ENCODE measurements around the gene APLP1.

Gene APLP1

GRCh38 chr19:35845215-35846037, 22.9 kb upstream of the APLP1 start:
- no peak for TF ChIP-seq SPI1 (IDR thresholded peaks at IDR 0.05; ENCODE audit: borderline replicate concordance, low read depth)
- no peak for TF ChIP-seq CTCF (IDR thresholded peaks at IDR 0.05; ENCODE audit: insufficient read depth, low read length)
- TF ChIP-seq POLR2AphosphoS5 (IDR thresholded peaks at IDR 0.05; ENCODE audit: low read depth) = no peak
- no peak for TF ChIP-seq REST (IDR thresholded peaks at IDR 0.05; ENCODE audit: insufficient replicate concordance, low read depth)
- no peak for TF ChIP-seq GABPA (IDR thresholded peaks at IDR 0.05; ENCODE audit: low read depth)
- Histone ChIP-seq H3K4me3 (replicated peaks; ENCODE audit: insufficient read depth, low read length) (no peak overlapping the region), H3K27ac (replicated peaks) (no peak overlapping the region), H3K27me3 (ENCODE audit: insufficient read depth, poor library complexity, severe bottlenecking) (peaks cover 43% of the 10 kb centered on the region)
- DNase-seq (ENCODE audit: low read depth in 1 of 2, low spot score in 1 of 2) = no peak

- Histone ChIP-seq H3K27ac (replicated peaks) (no peak overlapping the region), H3K27me3 (ENCODE audit: insufficient read depth, poor library complexity, severe bottlenecking) (peaks cover 43% of the 10 kb centered on the region), H3K4me3 (replicated peaks; ENCODE audit: insufficient read depth, low read length) (no peak overlapping the region)
- no peak for DNase-seq (ENCODE audit: low read depth in 1 of 2, low spot score in 1 of 2)
- TF ChIP-seq CTCF (IDR thresholded peaks at IDR 0.05; ENCODE audit: insufficient read depth, low read length) (no peak), REST (IDR thresholded peaks at IDR 0.05; ENCODE audit: insufficient replicate concordance, low read depth) (no peak), SPI1 (IDR thresholded peaks at IDR 0.05; ENCODE audit: borderline replicate concordance, low read depth) (no peak), POLR2AphosphoS5 (IDR thresholded peaks at IDR 0.05; ENCODE audit: low read depth) (no peak), GABPA (IDR thresholded peaks at IDR 0.05; ENCODE audit: low read depth) (no peak)
These were observed 22.2 kb upstream of the APLP1 start for GRCh38 chr19:35846038-35846668.

GRCh38 chr19:35847911-35848310, 20.5 kb upstream of the APLP1 start:
- H3K27ac ChIP-seq (replicated peaks) = no peak overlapping the region
- no peak for DNase-seq (ENCODE audit: low read depth in 1 of 2, low spot score in 1 of 2)
- H3K27me3 ChIP-seq (ENCODE audit: insufficient read depth, poor library complexity, severe bottlenecking) = peaks cover 49% of the 10 kb centered on the region
- TF ChIP-seq CTCF (IDR thresholded peaks at IDR 0.05; ENCODE audit: insufficient read depth, low read length) = no peak
- no peak for TF ChIP-seq GABPA (IDR thresholded peaks at IDR 0.05; ENCODE audit: low read depth)
- TF ChIP-seq REST (IDR thresholded peaks at IDR 0.05; ENCODE audit: insufficient replicate concordance, low read depth) = no peak
- TF ChIP-seq POLR2AphosphoS5 (IDR thresholded peaks at IDR 0.05; ENCODE audit: low read depth) = no peak
- TF ChIP-seq SPI1 (IDR thresholded peaks at IDR 0.05; ENCODE audit: borderline replicate concordance, low read depth) = no peak
- no peak overlapping the region for H3K4me3 ChIP-seq (replicated peaks; ENCODE audit: insufficient read depth, low read length)

Data from HL-60 (cell line).